HepG2 (cell line): ENCODE data around the gene OAS3. TPM values are rescaled to one million over a fixed set of nuclear protein-coding genes. Genes with fewer than 3 reads are reported as not detected.

Experiments used
- CEBPB ChIP-seq: IDR thresholded peaks from 2 replicates; pipeline ENCODE4 v1.6.1; 2011; ENCODE audit warnings: low read depth, low read length, improper control_type of control experiment, borderline replicate concordance
- MYNN ChIP-seq: sonication (generic); formaldehyde crosslinking; IDR thresholded peaks from 2 replicates; pipeline ENCODE4 v1.4.0; 2020; ENCODE audit warnings: mild to moderate bottlenecking, low read depth, missing genetic modification reagents
- POGZ ChIP-seq: sonication (generic); formaldehyde crosslinking; IDR thresholded peaks from 2 replicates; pipeline ENCODE4 v1.4.0; 2020; ENCODE audit warnings: mild to moderate bottlenecking, missing genetic modification reagents
- PTBP1 ChIP-seq: fragments of 200-400 bp; formaldehyde crosslinking; IDR thresholded peaks from 2 replicates; pipeline ENCODE4 v1.6.1; 2018; ENCODE audit warnings: low read length, low read depth; ENCODE audit not compliant: poor library complexity, severe bottlenecking
- RERE ChIP-seq: IDR thresholded peaks from 2 replicates; pipeline ENCODE4 v1.6.1; 2016; ENCODE audit warnings: low read depth, missing genetic modification reagents, missing compliant biosample characterization
- SIX4 ChIP-seq: sonication (generic); formaldehyde crosslinking; IDR thresholded peaks from 2 replicates; pipeline ENCODE4 v1.4.0; 2020; ENCODE audit warnings: missing genetic modification reagents
- SNAPC4 ChIP-seq: sonication (generic); formaldehyde crosslinking; IDR thresholded peaks from 2 replicates; pipeline ENCODE4 v1.4.0; 2020; ENCODE audit warnings: mild to moderate bottlenecking, missing genetic modification reagents
- ZHX1 ChIP-seq: sonication (generic); formaldehyde crosslinking; IDR thresholded peaks from 2 replicates; pipeline ENCODE4 v1.8.1; 2022; ENCODE audit warnings: low read depth, mild to moderate bottlenecking, missing genetic modification reagents
- polyA plus RNA-seq, 8 experiments: library from polyadenylated mRNA; depleted of rRNA in 3 of 8; stranded (reverse) in 7 of 8; unstranded in 1 of 8; fragments of >200 nt; fragmentation: Illumina TruSeq in 4 of 8; extraction: Trizol in 4 of 8; gene quantifications; 2 replicates each; pipeline versions ENCODE4 v1.2.1 to v1.2.3, GENCODE V29; 2011 to 2016; ENCODE audit warnings: low read depth in 4 of 8, missing spikeins in 1 of 8, mixed read lengths in 1 of 8; ENCODE audit not compliant: insufficient read depth in 1 of 8
- total RNA-seq, 5 experiments: library from RNA; depleted of rRNA; stranded (reverse); fragments of >200 nt; fragmentation: Illumina TruSeq; extraction: Trizol; gene quantifications; 2 replicates each; pipeline ENCODE4 v1.2.3, GENCODE V29; 2016; ENCODE audit warnings: low read depth in 1 of 5

Gene OAS3
- total and polyA plus RNA-seq, 2 of the 13 experiments (the other 11 are each of a cell fraction or from before 2014, with no cell fraction given): 4.8 to 10.5 TPM

GRCh38 chr12:113006641-113007040 lies 68.4 kb downstream of the OAS3 start (continued):
- TF ChIP-seq SNAPC4 (no peak), CEBPB (no peak), PTBP1 (no peak), MYNN (no peak), ZHX1 (CRISPR knock-in tag) (no peak), RERE (CRISPR knock-in tag) (no peak), POGZ (no peak), SIX4 (no peak)
